ENCODE measurements around the gene CDC42SE1. TPM values are rescaled to one million over a fixed set of nuclear protein-coding genes. Genes with fewer than 3 reads are reported as not detected.
A peak's percentile ranks its signal among the peaks of the same experiment; 100 is the strongest.

CDC42SE1 gene
- total and polyA plus RNA-seq, 9 of the 15 experiments (the other 6 are each of a cell fraction or from before 2014, with no cell fraction given) = 78.1 to 189 (median 114) TPM

- no peak for TF ChIP-seq RBM34 (IDR thresholded peaks at IDR 0.05; ENCODE audit: borderline replicate concordance, insufficient read depth, low read length)
- TF ChIP-seq RCOR1 (IDR thresholded peaks at IDR 0.05; ENCODE audit: borderline replicate concordance in 1 of 2, low read depth in 2 of 2, low read length in 2 of 2) = peak in 1 of 2 experiments; percentile 29; a peak in 1 of 4 replicates
- TF ChIP-seq ZSCAN32 (CRISPR knock-in tag; IDR thresholded peaks at IDR 0.05) = no peak
- no peak for TF ChIP-seq POLR2B (IDR thresholded peaks at IDR 0.05; ENCODE audit: low read depth, partially characterized antibody)
- peak; percentile 62 for TF ChIP-seq ZNF384 (IDR thresholded peaks at IDR 0.05; ENCODE audit: low read depth, low read length)
Measured at GRCh38 chr1:151024540-151025146, 34.8 kb downstream of the CDC42SE1 start (continued).

- Histone ChIP-seq H3K4me1 (replicated peaks in 1 of 2; ENCODE audit: control insufficient read depth in 2 of 2, insufficient read depth in 2 of 2, low read length in 2 of 2) (peaks cover 20 to 34% of the 10 kb centered on the region in 2 experiments), H3K36me3 (ENCODE audit: control insufficient read depth, insufficient read depth, low read length) (peaks cover 34% of the 10 kb centered on the region), H3K27me3 (ENCODE audit: control insufficient read depth in 2 of 2, insufficient read depth in 2 of 2, low read length in 2 of 2) (no peaks in the 10 kb centered on the region), H3K9me1 (ENCODE audit: control insufficient read depth, insufficient read depth, low read length) (no peaks in the 10 kb centered on the region), H3K9me3 (replicated peaks; ENCODE audit: control insufficient read depth, insufficient read depth, low read depth, low read length) (no peaks in the 10 kb centered on the region), H3K27ac (ENCODE audit: extremely low read depth, low read depth, low read length) (peak overlapping the region; percentile 65; the same call in 2 of the 3 replicates), H3K4me3 (no peak overlapping the region), H3K4me2 (ENCODE audit: insufficient read depth, low read length) (peak overlapping the region; percentile 59; the same call in 1 of the 2 replicates), H2AFZ (ENCODE audit: low read depth, low read length) (peak overlapping the region; percentile 53; the same call in 1 of the 2 replicates), H4K20me1 (replicated peaks; ENCODE audit: control insufficient read depth, insufficient read depth, low read length) (no peaks in the 10 kb centered on the region), H3K79me2 (ENCODE audit: control insufficient read depth, insufficient read depth, low read length) (peaks cover 45% of the 10 kb centered on the region), H3K9ac (ENCODE audit: insufficient read depth in 1 of 2, low read depth in 2 of 2, low read length in 2 of 2) (peak overlapping the region; percentile 21 to 41; a peak in 1 of 4 replicates)
- in situ Hi-C loops (cut with MboI) (no loop called here), intact Hi-C loops (cut with micrococcal nuclease) (no loop called here)
- no TSS peak for BruUV-seq (replicated peaks)
- ATAC-seq (peak; percentile 75), FAIRE-seq (peak; percentile 81), DNase-seq (ENCODE audit: extremely low read depth in 1 of 4, low spot score in 3 of 4) (peak in 2 of 4 experiments; percentile 61 to 87)
- CTCF ChIA-PET (ENCODE audit: low intra/inter-chr PET ratio) = no interaction called here
- POLR2A ChIA-PET = interaction anchor here (1.5 kb wide), 2 partner anchors 10 to 36 kb away, joined by 4 read pairs; no protein-coding TSS in a partner anchor
- 3% methylated on average over 2 of the region's 2 CpGs for WGBS (ENCODE audit: insufficient coverage, low coverage, missing lambda C conversion rate)
- no peak for TF ChIP-seq ZNF583 (CRISPR knock-in tag; IDR thresholded peaks at IDR 0.05)
- peak; percentile 47 for TF ChIP-seq TEAD4 (IDR thresholded peaks at IDR 0.05; ENCODE audit: low read length)
- no peak for TF ChIP-seq TEAD4 (CRISPR knock-in tag; IDR thresholded peaks at IDR 0.05; ENCODE audit: borderline replicate concordance)
- peak; percentile 43; the same call in 1 of the 2 replicates for TF ChIP-seq ATF7 (IDR thresholded peaks at IDR 0.05)
- peak; percentile 19; the same call in 1 of the 2 replicates for TF ChIP-seq EP400 (IDR thresholded peaks at IDR 0.05)
- no peak for TF ChIP-seq ZBTB12 (CRISPR knock-in tag; IDR thresholded peaks at IDR 0.05)
- peak; percentile 48; the same call in 1 of the 2 replicates for TF ChIP-seq ARID1B (IDR thresholded peaks at IDR 0.05)
- TF ChIP-seq SP2 (IDR thresholded peaks at IDR 0.05; ENCODE audit: extremely low read depth, low read depth, low read length, poor library complexity, severe bottlenecking) = no peak
- TF ChIP-seq SMARCA4 (IDR thresholded peaks at IDR 0.05) = peak; percentile 42; the same call in 1 of the 2 replicates
- TF ChIP-seq POLR3A (IDR thresholded peaks at IDR 0.05; ENCODE audit: borderline replicate concordance, extremely low read depth, insufficient read depth, insufficient read length) = no peak
- no peak for TF ChIP-seq HNRNPK (IDR thresholded peaks at IDR 0.05; ENCODE audit: low read depth, low read length, poor library complexity, severe bottlenecking)
- peak; percentile 92 to 95 for TF ChIP-seq FOXK2 (conservative IDR thresholded peaks at IDR 0.05 in 1 of 2, IDR thresholded peaks at IDR 0.05 in 1 of 2; ENCODE audit: low read depth in 2 of 2)
- peak; percentile 28; the same call in 1 of the 2 replicates for TF ChIP-seq CBFA2T3 (IDR thresholded peaks at IDR 0.05)
- TF ChIP-seq TOE1 (IDR thresholded peaks at IDR 0.05; ENCODE audit: borderline replicate concordance) = no peak
- TF ChIP-seq TOE1 (CRISPR knock-in tag; IDR thresholded peaks at IDR 0.05; ENCODE audit: borderline replicate concordance, low read depth) = no peak
- TF ChIP-seq CBX3 (IDR thresholded peaks at IDR 0.05; ENCODE audit: borderline replicate concordance in 1 of 2, low read length in 2 of 2) = peak in 1 of 2 experiments; percentile 32; a peak in 1 of 3 replicates
Measured at GRCh38 chr1:151013518-151013917, 45.9 kb downstream of the CDC42SE1 start.

Data from K562 (cell line).